KOPT-K1 (cell line): ENCODE data around the gene CCDC81.

Source experiments
- H3K27ac ChIP-seq: fragments of 200-600 bp; sonication (generic); 2 replicates; pipeline ENCODE4 v1.5.1; 2016; ENCODE audit warnings: antibody characterized with exemption, mild to moderate bottlenecking, low read depth, low read length; ENCODE audit not compliant: poor library complexity, severe bottlenecking
- H3K36me3 ChIP-seq: fragments of 200-600 bp; sonication (generic); 2 replicates; pipeline ENCODE4 v1.5.1; 2017; ENCODE audit warnings: antibody characterized with exemption, mild to moderate bottlenecking, low read length, moderate library complexity; ENCODE audit not compliant: insufficient read depth
- H3K9me3 ChIP-seq: fragments of 200-600 bp; sonication (generic); 2 replicates; pipeline ENCODE4 v1.5.1; 2017; ENCODE audit warnings: antibody characterized with exemption, low read length, mild to moderate bottlenecking; ENCODE audit not compliant: insufficient read depth, poor library complexity, severe bottlenecking

The CCDC81 gene

GRCh38 chr11:86374069-86374468, 618 bp upstream of the CCDC81 start:
- Histone ChIP-seq H3K27ac (no peak overlapping the region), H3K9me3 (no peaks in the 10 kb centered on the region), H3K36me3 (no peaks in the 10 kb centered on the region)

- Histone ChIP-seq H3K36me3 (no peaks in the 10 kb centered on the region), H3K27ac (no peak overlapping the region), H3K9me3 (no peaks in the 10 kb centered on the region)
Observed at GRCh38 chr11:86377972-86378371, 3.3 kb downstream of the CCDC81 start.

GRCh38 chr11:86380295-86381059, 5.8 kb downstream of the CCDC81 start:
- Histone ChIP-seq H3K9me3 (no peaks in the 10 kb centered on the region), H3K27ac (no peak overlapping the region), H3K36me3 (no peaks in the 10 kb centered on the region)

- no peak overlapping the region for H3K27ac ChIP-seq
- H3K9me3 ChIP-seq, result no peaks in the 10 kb centered on the region
- no peaks in the 10 kb centered on the region for H3K36me3 ChIP-seq
Observed at GRCh38 chr11:86383041-86383955, 8.6 kb downstream of the CCDC81 start.

- H3K36me3 ChIP-seq, result no peaks in the 10 kb centered on the region
- no peaks in the 10 kb centered on the region for H3K9me3 ChIP-seq
- no peak overlapping the region for H3K27ac ChIP-seq
Observed at GRCh38 chr11:86386283-86386682, 11.6 kb downstream of the CCDC81 start.

- no peaks in the 10 kb centered on the region for H3K9me3 ChIP-seq
- H3K36me3 ChIP-seq, result no peaks in the 10 kb centered on the region
- no peak overlapping the region for H3K27ac ChIP-seq
Observed at GRCh38 chr11:86386746-86387145, 12.1 kb downstream of the CCDC81 start.

- Histone ChIP-seq H3K9me3 (no peaks in the 10 kb centered on the region), H3K36me3 (no peaks in the 10 kb centered on the region), H3K27ac (no peak overlapping the region)
Observed at GRCh38 chr11:86388198-86388597, 13.5 kb downstream of the CCDC81 start.

- no peaks in the 10 kb centered on the region for H3K36me3 ChIP-seq
- no peak overlapping the region for H3K27ac ChIP-seq
Observed at GRCh38 chr11:86390487-86390886, 15.8 kb downstream of the CCDC81 start.

GRCh38 chr11:86395061-86395551, 20.4 kb downstream of the CCDC81 start:
- H3K36me3 ChIP-seq, result no peaks in the 10 kb centered on the region
- H3K9me3 ChIP-seq, result no peaks in the 10 kb centered on the region
- no peak overlapping the region for H3K27ac ChIP-seq

More at GRCh38 chr11:86390487-86390886, 15.8 kb downstream of the CCDC81 start:
- no peaks in the 10 kb centered on the region for H3K9me3 ChIP-seq

GRCh38 chr11:86396396-86396795, 21.7 kb downstream of the CCDC81 start:
- Histone ChIP-seq H3K27ac (no peak overlapping the region), H3K36me3 (no peaks in the 10 kb centered on the region), H3K9me3 (no peaks in the 10 kb centered on the region)

GRCh38 chr11:86397351-86397750, 22.7 kb downstream of the CCDC81 start:
- H3K36me3 ChIP-seq, result no peaks in the 10 kb centered on the region
- H3K9me3 ChIP-seq, result no peaks in the 10 kb centered on the region
- no peak overlapping the region for H3K27ac ChIP-seq

GRCh38 chr11:86398106-86398505, 23.4 kb downstream of the CCDC81 start:
- Histone ChIP-seq H3K27ac (no peak overlapping the region), H3K36me3 (no peaks in the 10 kb centered on the region), H3K9me3 (no peaks in the 10 kb centered on the region)

- H3K36me3 ChIP-seq, result no peaks in the 10 kb centered on the region
Observed at GRCh38 chr11:86403458-86403857, 28.8 kb downstream of the CCDC81 start.

GRCh38 chr11:86408845-86409244, 34.2 kb downstream of the CCDC81 start:
- Histone ChIP-seq H3K9me3 (no peaks in the 10 kb centered on the region), H3K36me3 (no peaks in the 10 kb centered on the region), H3K27ac (no peak overlapping the region)

More at GRCh38 chr11:86403458-86403857, 28.8 kb downstream of the CCDC81 start:
- Histone ChIP-seq H3K9me3 (no peaks in the 10 kb centered on the region), H3K27ac (no peak overlapping the region)

GRCh38 chr11:86414032-86414431, 39.3 kb downstream of the CCDC81 start:
- Histone ChIP-seq H3K27ac (no peak overlapping the region), H3K36me3 (no peaks in the 10 kb centered on the region), H3K9me3 (no peaks in the 10 kb centered on the region)
